GM18505 (cell line): Measurements from ENCODE around the gene B4GAT1.

Experiments
- ATAC-seq: cut with Tn5 transposase; IDR thresholded peaks from one replicate; pipeline ENCODE4 v1.9.1; 2021; ENCODE audit not compliant: unreplicated experiment
- POLR2A ChIP-seq: IDR thresholded peaks from 4 replicates; pipeline ENCODE4 v1.6.1; 2011; ENCODE audit warnings: borderline replicate concordance; ENCODE audit not compliant: insufficient read depth, insufficient read length; ENCODE audit errors: extremely low read depth

Gene B4GAT1

GRCh38 chr11:66299186-66299585 is 48.2 kb downstream of the B4GAT1 start:
- ATAC-seq, result no peak
- TF ChIP-seq POLR2A, result no peak

DNA sequence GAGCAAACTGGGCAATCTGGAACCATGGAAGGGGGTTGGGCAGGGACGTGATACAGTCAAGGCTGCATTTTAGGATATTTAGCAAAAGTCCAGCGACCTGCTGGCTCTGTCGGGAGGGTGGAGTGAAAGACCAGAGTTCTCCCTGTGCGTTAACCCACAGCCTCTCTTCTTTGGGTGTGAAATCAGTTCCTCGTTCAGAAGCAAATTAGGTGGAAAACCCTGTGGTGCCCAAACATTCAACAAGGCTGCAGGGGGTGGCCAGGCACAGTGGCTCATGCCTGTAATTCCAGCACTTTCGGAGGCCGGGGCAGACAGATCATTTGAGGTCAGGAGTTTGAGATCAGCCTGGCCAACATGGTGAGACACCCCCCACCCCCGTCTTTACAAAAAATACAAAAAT is 49.8 kb downstream of the B4GAT1 start:
- no peak for TF ChIP-seq POLR2A

More for the DNA sequence above, 49.8 kb downstream of the B4GAT1 start:
- ATAC-seq, result no peak
